AG04449 (cell line): ENCODE data around the gene DDX25.

Source experiments
- CTCF ChIA-PET: fragments of 350-600 bp; formaldehyde crosslinking; extraction: SDS; loops from one replicate; lab custom pipeline; 2021; ENCODE audit warnings: antibody characterized with exemption; lab: Yijun Ruan, JAX
- POLR2A ChIA-PET: fragments of 400-600, 350-600 bp; formaldehyde crosslinking; extraction: SDS; loops from one replicate; lab custom pipeline; 2020; ENCODE audit warnings: antibody characterized with exemption, inconsistent platforms; lab: Yijun Ruan, JAX
- DNase-seq: peaks from one replicate; pipeline ENCODE4 v3.0.0-alpha.2; 2010; ENCODE audit warnings: low read depth, low spot score
- H3K4me3 ChIP-seq: 2 replicates; pipeline ENCODE4 v1.5.1; 2011; ENCODE audit warnings: low read depth, mild to moderate bottlenecking, control low read depth, low read length
- CTCF ChIP-seq: IDR thresholded peaks from one replicate; pipeline ENCODE4 v1.5.1; 2011; ENCODE audit warnings: mild to moderate bottlenecking, moderate library complexity, low read length, control low read depth, inconsistent platforms; ENCODE audit not compliant: insufficient read depth; ENCODE audit errors: missing control alignments

The DDX25 gene

DNA sequence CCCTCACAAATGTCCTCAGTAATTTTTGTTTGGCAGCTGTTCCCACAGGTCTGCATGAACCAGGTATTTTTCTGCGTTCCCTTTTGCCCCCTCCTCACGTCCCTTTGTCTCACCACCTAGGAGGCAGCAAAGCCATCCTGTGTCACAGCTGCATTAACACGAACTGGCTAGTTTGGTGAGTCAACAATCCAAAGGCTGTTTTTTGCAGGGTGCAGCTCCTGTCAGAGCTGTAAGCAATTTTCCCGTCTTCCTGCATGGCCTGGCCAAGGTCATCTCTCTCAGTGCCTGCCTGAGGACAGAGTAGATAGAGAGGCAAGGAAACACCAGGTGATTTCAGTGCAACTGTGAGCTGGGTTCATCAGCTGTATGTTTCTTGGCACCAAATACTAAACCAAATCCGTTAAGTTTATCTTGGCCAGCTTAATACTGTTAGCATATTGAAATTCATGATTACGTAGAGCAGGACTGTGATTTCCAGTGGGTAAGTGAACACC, 21.0 kb downstream of the DDX25 start:
- TF ChIP-seq CTCF = no peak
- CTCF ChIA-PET = interaction anchor here (0.7 to 12.7 kb wide), 8 partner anchors 11 to 273 kb away, joined by 3 to 293 read pairs (median 5); partner anchors contain the start of genes DDX25 and PUS3
- POLR2A ChIA-PET = no interaction called here
- no peak for DNase-seq
- no peak overlapping the region for H3K4me3 ChIP-seq

- H3K4me3 ChIP-seq = no peak overlapping the region
- ChIA-PET POLR2A (no interaction called here), CTCF (interaction anchor here (0.7 to 12.7 kb wide), 7 partner anchors 12 to 265 kb away, joined by 3 to 293 read pairs (median 4); partner anchors contain the start of genes DDX25 and PUS3)
- TF ChIP-seq CTCF = no peak
- DNase-seq = no peak
Measured at GRCh38 chr11:125925804-125926203, 21.5 kb downstream of the DDX25 start.

GRCh38 chr11:125926682-125927081, 22.4 kb downstream of the DDX25 start:
- no peak for TF ChIP-seq CTCF
- no peak for DNase-seq
- ChIA-PET CTCF (interaction anchor here (6.6 to 12.7 kb wide), 2 partner anchors 14 to 265 kb away, joined by 49 to 293 read pairs; no protein-coding TSS in a partner anchor), POLR2A (no interaction called here)
- H3K4me3 ChIP-seq = no peak overlapping the region

DNA sequence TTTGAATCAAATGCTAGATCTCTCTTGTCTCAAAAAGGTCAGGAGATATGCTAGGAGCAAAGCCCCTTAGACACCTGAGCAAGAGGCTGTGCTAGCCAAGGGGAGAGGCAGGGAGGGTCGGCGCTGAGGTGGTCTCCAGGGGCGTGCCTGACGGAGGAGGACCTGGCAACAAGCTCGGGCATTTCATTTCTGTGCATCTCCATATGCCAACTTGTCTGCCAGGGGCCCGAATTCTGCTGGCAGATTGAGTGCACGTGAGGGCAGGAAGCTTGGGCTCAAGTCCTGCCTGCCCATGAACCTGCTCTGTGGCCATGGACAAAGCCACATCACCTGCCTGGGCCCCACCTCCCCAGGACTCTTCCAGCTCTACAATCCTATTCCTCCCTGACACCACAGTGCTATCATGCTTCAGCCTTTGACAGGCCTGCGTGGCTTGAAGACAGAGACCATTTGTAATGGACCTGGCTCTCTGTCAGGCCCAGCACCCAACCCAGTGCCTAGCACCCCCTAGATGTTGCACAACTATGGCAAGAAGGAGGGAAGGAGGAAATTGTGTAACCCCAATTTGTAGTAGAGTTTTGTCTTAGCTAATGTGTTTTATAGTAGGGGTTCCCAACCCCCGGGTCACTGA, 25.3 kb downstream of the DDX25 start:
- TF ChIP-seq CTCF = no peak
- ChIA-PET CTCF (interaction anchor here (0.8 to 12.7 kb wide), 5 partner anchors 8 to 262 kb away, joined by 3 to 293 read pairs (median 13); no protein-coding TSS in a partner anchor), POLR2A (no interaction called here)
- H3K4me3 ChIP-seq = no peak overlapping the region
- DNase-seq = no peak

GRCh38 chr11:125930076-125930450, 25.8 kb downstream of the DDX25 start:
- ChIA-PET POLR2A (no interaction called here), CTCF (interaction anchor here (0.8 to 12.7 kb wide), 4 partner anchors 9 to 261 kb away, joined by 3 to 293 read pairs (median 31); no protein-coding TSS in a partner anchor)

More at GRCh38 chr11:125930076-125930450, 25.8 kb downstream of the DDX25 start:
- TF ChIP-seq CTCF = no peak
- DNase-seq = no peak
- no peak overlapping the region for H3K4me3 ChIP-seq
